HepG2 (cell line): ENCODE data around the gene L3MBTL1. TPM values are rescaled to one million over a fixed set of nuclear protein-coding genes. Genes with fewer than 3 reads are reported as not detected.
A peak's percentile ranks its signal among the peaks of the same experiment; 100 is the strongest.

Source experiments
- ATAC-seq: fragments of 200-7000 bp; cut with Tn5 transposase; 3 replicates; pipeline ENCODE4 v1.9.1; 2020; ENCODE audit warnings: mild to moderate bottlenecking, moderate library complexity
- BruUV-seq: library from RNA; stranded (reverse); fragments of 400-500 nt; replicated peaks from 2 replicates; lab custom pipeline; 2021; lab: Mats Ljungman, UMichigan
- CTCF ChIA-PET: fragments of 300-600 bp; formaldehyde crosslinking; extraction: SDS; loops from one replicate; lab custom pipeline; 2021; ENCODE audit warnings: low total read pairs, inconsistent platforms, low intra/inter-chr PET ratio; lab: Yijun Ruan, JAX
- POLR2A ChIA-PET: fragments of 350-600 bp; sonication (Branson Sonifier 250); formaldehyde crosslinking; loops from one replicate; lab custom pipeline; 2020; ENCODE audit warnings: antibody characterized with exemption, inconsistent platforms; lab: Yijun Ruan, JAX
- DNase-seq: peaks from one replicate; pipeline ENCODE4 v3.0.0-alpha.2; 2015; ENCODE audit warnings: low spot score
- FAIRE-seq: peaks from 3 replicates; lab custom pipeline; 2011; peaks lifted over from hg19 to GRCh38; lab: Jason Lieb, UNC
- H2AFZ ChIP-seq: one replicate; pipeline ENCODE4 v1.6.1; 2011; ENCODE audit warnings: low read length, inconsistent platforms
- H3K27ac ChIP-seq: fragments of 300-600 bp; 3 replicates; pipeline ENCODE4 v1.8.0; 2011; ENCODE audit warnings: mixed run types, mild to moderate bottlenecking, mixed read lengths, low read length, inconsistent platforms; ENCODE audit not compliant: insufficient read depth; ENCODE audit errors: extremely low read length
- H3K27me3 ChIP-seq, 2 experiments: fragments of 200-600 bp in 1 of 2; 2 replicates in 1 of 2; 3 replicates in 1 of 2; pipeline versions ENCODE4 v1.6.0 to v1.8.0; 2011; ENCODE audit warnings: low read length in 2 of 2, mild to moderate bottlenecking in 2 of 2, moderate library complexity in 2 of 2, inconsistent platforms in 1 of 2; ENCODE audit not compliant: insufficient read depth in 2 of 2, control insufficient read depth in 1 of 2
- H3K36me3 ChIP-seq, 2 experiments: fragments of 200-600 bp in 1 of 2; replicated peaks in 1 of 2; 2 replicates in 1 of 2; 3 replicates in 1 of 2; pipeline versions ENCODE4 v1.5.1 to v1.8.0; 2011; ENCODE audit warnings: low read length in 2 of 2, inconsistent platforms in 1 of 2; ENCODE audit not compliant: insufficient read depth in 2 of 2, control insufficient read depth in 1 of 2
- H3K4me1 ChIP-seq: 2 replicates; pipeline ENCODE4 v1.5.1; 2012; ENCODE audit warnings: low read length, inconsistent platforms; ENCODE audit not compliant: insufficient read depth
- H3K4me2 ChIP-seq: 2 replicates; pipeline ENCODE4 v1.6.0; 2011; ENCODE audit warnings: low read depth, low read length, inconsistent platforms
- H3K4me3 ChIP-seq, 3 experiments: fragments of 200-600 bp in 1 of 3; sonication (generic), shearing (Covaris generic) in 1 of 3; replicated peaks in 1 of 3; 2 replicates each; pipeline ENCODE4 v1.5.1; 2011 to 2016; ENCODE audit warnings: low read length in 3 of 3, inconsistent platforms in 2 of 3, low read depth in 2 of 3, mild to moderate bottlenecking in 2 of 3, control low read depth in 1 of 3, mixed read lengths in 1 of 3; ENCODE audit not compliant: insufficient read depth in 1 of 3
- H3K79me2 ChIP-seq: one replicate; pipeline ENCODE4 v1.6.1; 2011; ENCODE audit warnings: low read length, inconsistent platforms; ENCODE audit not compliant: insufficient read depth
- H3K9ac ChIP-seq: 2 replicates; pipeline ENCODE4 v1.6.0; 2011; ENCODE audit warnings: mild to moderate bottlenecking, low read depth, low read length, inconsistent platforms; ENCODE audit not compliant: insufficient read depth
- H3K9me3 ChIP-seq: 2 replicates; pipeline ENCODE4 v1.5.1; 2012; ENCODE audit warnings: mild to moderate bottlenecking, low read length
- H4K20me1 ChIP-seq: 2 replicates; pipeline ENCODE4 v1.6.0; 2011; ENCODE audit warnings: inconsistent platforms, mild to moderate bottlenecking, low read length, moderate library complexity; ENCODE audit not compliant: insufficient read depth
- GABPA ChIP-seq, 2 experiments: IDR thresholded peaks; 2 replicates each; pipeline ENCODE4 v1.6.1; 2011 to 2016; ENCODE audit warnings: low read depth in 2 of 2, low read length in 1 of 2, missing biosample characterization in 1 of 2, missing genetic modification characterization in 1 of 2
- ZC3H13 ChIP-seq: sonication (generic); formaldehyde crosslinking; IDR thresholded peaks from 2 replicates; pipeline ENCODE4 v1.8.1; 2023; ENCODE audit warnings: mild to moderate bottlenecking, missing genetic modification reagents, moderate library complexity
- ZNF501 ChIP-seq: sonication (generic); formaldehyde crosslinking; IDR thresholded peaks from 2 replicates; pipeline ENCODE4 v1.5.1; 2020; ENCODE audit warnings: mild to moderate bottlenecking, moderate library complexity, missing genetic modification reagents
- WGBS: methylation state at CpG from one replicate; pipeline ENCODE4 v1.1.6; 2017; ENCODE audit warnings: low lambda C conversion rate; 5-methylcytosine and 5-hydroxymethylcytosine counted together
- in situ Hi-C: cut with HindIII; loops from 2 replicates; pipeline ENCODE4 v1.10.0; 2017; ENCODE audit warnings: low pct_unique_long_range_greater_than_20kb; ENCODE audit not compliant: extremely low pct_ligation_motif_present
- intact Hi-C: fragments of 100-400 bp; cut with micrococcal nuclease; formaldehyde crosslinking; loops from one replicate; pipeline ENCODE4 v1.10.0; 2022; ENCODE audit not compliant: unreplicated experiment
- polyA plus RNA-seq, 8 experiments: library from polyadenylated mRNA; depleted of rRNA in 3 of 8; stranded (reverse) in 7 of 8; unstranded in 1 of 8; fragments of >200 nt; fragmentation: Illumina TruSeq in 4 of 8; extraction: Trizol in 4 of 8; gene quantifications; 2 replicates each; pipeline versions ENCODE4 v1.2.1 to v1.2.3, GENCODE V29; 2011 to 2016; ENCODE audit warnings: low read depth in 4 of 8, missing spikeins in 1 of 8, mixed read lengths in 1 of 8; ENCODE audit not compliant: insufficient read depth in 1 of 8
- total RNA-seq, 5 experiments: library from RNA; depleted of rRNA; stranded (reverse); fragments of >200 nt; fragmentation: Illumina TruSeq; extraction: Trizol; gene quantifications; 2 replicates each; pipeline ENCODE4 v1.2.3, GENCODE V29; 2016; ENCODE audit warnings: low read depth in 1 of 5
- TF ChIP-seq, protein P1 (sequence below): sonication (generic); formaldehyde crosslinking; IDR thresholded peaks from 2 replicates; pipeline ENCODE4 v1.4.0; 2020; ENCODE audit warnings: missing genetic modification reagents

L3MBTL1 gene
- total and polyA plus RNA-seq, 2 of the 13 experiments (the other 11 are each of a cell fraction or from before 2014, with no cell fraction given) = 9.0 to 17.8 TPM

DNA sequence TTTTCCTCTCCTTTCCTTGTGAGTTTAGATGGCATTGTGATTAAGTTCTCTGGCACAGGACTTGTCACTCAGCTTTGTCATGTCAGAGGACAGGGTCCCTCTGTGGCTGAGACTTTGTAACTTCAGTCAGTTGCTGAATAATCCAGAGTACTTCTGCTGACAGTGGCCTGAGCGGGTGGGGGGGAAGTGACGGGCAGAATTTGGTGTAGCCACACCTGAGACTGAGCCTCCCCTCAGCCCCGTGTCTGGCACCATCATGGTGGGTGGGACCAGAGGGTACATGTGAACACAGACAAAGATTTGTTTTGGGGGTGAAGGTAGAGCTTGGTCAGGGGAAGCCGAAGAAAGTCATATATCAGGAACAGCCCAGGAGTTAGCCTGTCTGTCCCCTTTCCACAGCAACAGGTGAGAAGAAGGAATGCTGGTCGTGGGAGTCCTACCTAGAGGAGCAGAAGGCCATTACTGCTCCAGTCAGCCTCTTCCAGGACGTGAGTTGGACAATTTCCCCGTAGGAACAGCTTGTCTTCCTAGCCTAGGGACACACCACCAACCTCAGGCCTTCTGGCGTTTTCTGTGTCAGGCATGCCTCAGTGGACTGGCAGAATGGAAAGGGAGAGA, 20.9 kb downstream of the L3MBTL1 start:
- Histone ChIP-seq H3K79me2 (no peaks in the 10 kb centered on the region), H3K36me3 (no peaks in the 10 kb centered on the region), H3K4me1 (peaks cover 27% of the 10 kb centered on the region), H4K20me1 (no peaks in the 10 kb centered on the region), H3K27ac (no peak overlapping the region), H3K4me2 (no peak overlapping the region), H3K9ac (no peak overlapping the region), H2AFZ (no peak overlapping the region), H3K4me3 (no peak overlapping the region), H3K9me3 (no peaks in the 10 kb centered on the region), H3K27me3 (no peaks in the 10 kb centered on the region)
- TF ChIP-seq, protein P1, sequence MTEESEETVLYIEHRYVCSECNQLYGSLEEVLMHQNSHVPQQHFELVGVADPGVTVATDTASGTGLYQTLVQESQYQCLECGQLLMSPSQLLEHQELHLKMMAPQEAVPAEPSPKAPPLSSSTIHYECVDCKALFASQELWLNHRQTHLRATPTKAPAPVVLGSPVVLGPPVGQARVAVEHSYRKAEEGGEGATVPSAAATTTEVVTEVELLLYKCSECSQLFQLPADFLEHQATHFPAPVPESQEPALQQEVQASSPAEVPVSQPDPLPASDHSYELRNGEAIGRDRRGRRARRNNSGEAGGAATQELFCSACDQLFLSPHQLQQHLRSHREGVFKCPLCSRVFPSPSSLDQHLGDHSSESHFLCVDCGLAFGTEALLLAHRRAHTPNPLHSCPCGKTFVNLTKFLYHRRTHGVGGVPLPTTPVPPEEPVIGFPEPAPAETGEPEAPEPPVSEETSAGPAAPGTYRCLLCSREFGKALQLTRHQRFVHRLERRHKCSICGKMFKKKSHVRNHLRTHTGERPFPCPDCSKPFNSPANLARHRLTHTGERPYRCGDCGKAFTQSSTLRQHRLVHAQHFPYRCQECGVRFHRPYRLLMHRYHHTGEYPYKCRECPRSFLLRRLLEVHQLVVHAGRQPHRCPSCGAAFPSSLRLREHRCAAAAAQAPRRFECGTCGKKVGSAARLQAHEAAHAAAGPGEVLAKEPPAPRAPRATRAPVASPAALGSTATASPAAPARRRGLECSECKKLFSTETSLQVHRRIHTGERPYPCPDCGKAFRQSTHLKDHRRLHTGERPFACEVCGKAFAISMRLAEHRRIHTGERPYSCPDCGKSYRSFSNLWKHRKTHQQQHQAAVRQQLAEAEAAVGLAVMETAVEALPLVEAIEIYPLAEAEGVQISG (CRISPR knock-in tag) = 0 out of 2 replicates have a peak, but pooled peaks have one; percentile 17
- TF ChIP-seq ZNF501 (CRISPR knock-in tag) = 0 out of 2 replicates have a peak, but pooled peaks have one; percentile 4
- 0 out of 2 replicates have a peak, but pooled peaks have one; percentile 11 for TF ChIP-seq GABPA (IDR thresholded peaks at IDR 0.05; ENCODE audit: low read depth, low read length)
- TF ChIP-seq GABPA (CRISPR knock-in tag; IDR thresholded peaks at IDR 0.05; ENCODE audit: low read depth) = no peak
- TF ChIP-seq ZC3H13 = no peak
- BruUV-seq = no TSS peak
- WGBS = 78% methylated on average over 8 of the region's 8 CpGs
- ATAC-seq (no peak), FAIRE-seq (no peak), DNase-seq (no peak)
- POLR2A ChIA-PET = interaction anchor here (0.9 to 5.1 kb wide), 3 partner anchors 14 to 63 kb away, joined by 3 to 40 read pairs (median 31); partner anchors contain the start of genes IFT52 and SGK2
- CTCF ChIA-PET = no interaction called here
- in situ Hi-C loops = no loop called here
- intact Hi-C loops = no loop called here
